ENCODE results near the gene GABRB2. TPM values are rescaled to one million over a fixed set of nuclear protein-coding genes. Genes with fewer than 3 reads are reported as not detected.

The GABRB2 gene
- total RNA-seq, 2 experiments from 2014 or later, result not detected

GRCh38 chr5:161344234-161344633 is 202.3 kb downstream of the GABRB2 start:
- Mint-ChIP-seq H3K36me3 (ENCODE audit: low read depth) (no peaks in the 10 kb centered on the region), H3K9me3 (peaks cover 3% of the 10 kb centered on the region), H3K27ac (no peak overlapping the region), H3K4me3 (no peak overlapping the region), H3K4me1 (ENCODE audit: low read depth) (no peaks in the 10 kb centered on the region), H3K27me3 (no peaks in the 10 kb centered on the region)
- intact Hi-C loops (cut with micrococcal nuclease), result no loop called here
- POLR2A ChIA-PET, result no interaction called here
- DNase-seq (no peak), ATAC-seq (no peak)
- CTCF ChIA-PET, result no interaction called here
- no peak for TF ChIP-seq CTCF (IDR thresholded peaks at IDR 0.05)

- Mint-ChIP-seq H3K27me3 (no peaks in the 10 kb centered on the region), H3K36me3 (ENCODE audit: low read depth) (no peaks in the 10 kb centered on the region), H3K9me3 (peaks cover 3% of the 10 kb centered on the region), H3K4me3 (no peak overlapping the region), H3K4me1 (ENCODE audit: low read depth) (no peaks in the 10 kb centered on the region), H3K27ac (no peak overlapping the region)
- TF ChIP-seq CTCF (IDR thresholded peaks at IDR 0.05), result no peak
- DNase-seq, result no peak
- POLR2A ChIA-PET, result no interaction called here
- no peak for ATAC-seq
- intact Hi-C loops (cut with micrococcal nuclease), result no loop called here
- CTCF ChIA-PET, result no interaction called here
Observed at GRCh38 chr5:161342886-161343285, 203.6 kb downstream of the GABRB2 start.

GRCh38 chr5:161340012-161340411 is 206.5 kb downstream of the GABRB2 start:
- Mint-ChIP-seq H3K36me3 (ENCODE audit: low read depth) (no peaks in the 10 kb centered on the region), H3K27ac (no peak overlapping the region), H3K4me1 (ENCODE audit: low read depth) (no peaks in the 10 kb centered on the region), H3K4me3 (no peak overlapping the region), H3K27me3 (no peaks in the 10 kb centered on the region), H3K9me3 (no peaks in the 10 kb centered on the region)
- no peak for DNase-seq
- ChIA-PET CTCF (no interaction called here), POLR2A (no interaction called here)
- ATAC-seq, result no peak
- no peak for TF ChIP-seq CTCF (IDR thresholded peaks at IDR 0.05)
- intact Hi-C loops (cut with micrococcal nuclease), result no loop called here

GRCh38 chr5:161333194-161333880 is 213.2 kb downstream of the GABRB2 start:
- TF ChIP-seq CTCF (IDR thresholded peaks at IDR 0.05), result no peak
- POLR2A ChIA-PET, result no interaction called here
- Mint-ChIP-seq H3K4me1 (ENCODE audit: low read depth) (no peaks in the 10 kb centered on the region), H3K27ac (no peak overlapping the region), H3K4me3 (no peak overlapping the region), H3K9me3 (peaks cover 8% of the 10 kb centered on the region), H3K27me3 (no peaks in the 10 kb centered on the region), H3K36me3 (ENCODE audit: low read depth) (no peaks in the 10 kb centered on the region)
- intact Hi-C loops (cut with micrococcal nuclease), result no loop called here
- DNase-seq (no peak), ATAC-seq (no peak)
- CTCF ChIA-PET, result no interaction called here

- H3K9me3 Mint-ChIP-seq, result peaks cover 8% of the 10 kb centered on the region
- DNase-seq (no peak), ATAC-seq (no peak)
- H3K4me3 Mint-ChIP-seq, result no peak overlapping the region
- no peaks in the 10 kb centered on the region for H3K4me1 Mint-ChIP-seq (ENCODE audit: low read depth)
- no peak for TF ChIP-seq CTCF (IDR thresholded peaks at IDR 0.05)
- intact Hi-C loops (cut with micrococcal nuclease), result no loop called here
- CTCF ChIA-PET, result interaction anchor here (0.7 kb wide), 1 partner anchor 19 kb away, joined by 3 read pairs; no protein-coding TSS in a partner anchor
- no peaks in the 10 kb centered on the region for H3K36me3 Mint-ChIP-seq (ENCODE audit: low read depth)
- no peaks in the 10 kb centered on the region for H3K27me3 Mint-ChIP-seq
- POLR2A ChIA-PET, result interaction anchor here (0.6 kb wide), 1 partner anchor 49 kb away, joined by 3 read pairs; no protein-coding TSS in a partner anchor
- H3K27ac Mint-ChIP-seq, result no peak overlapping the region
Observed at GRCh38 chr5:161332343-161332742, 214.2 kb downstream of the GABRB2 start.

All from activated CD8-positive, alpha-beta T cell treated with anti-CD3 and anti-CD28 coated beads for 36 hours (primary cell).